Measurements from ENCODE around the gene MOB3B.

- no peak for TF ChIP-seq CTCF (IDR thresholded peaks at IDR 0.05)
- no peak for TF ChIP-seq EZH2 (IDR thresholded peaks at IDR 0.05)
- no peak for TF ChIP-seq EZH2phosphoT487 (IDR thresholded peaks at IDR 0.05)
Measured at GRCh38 chr9:27451207-27451797, 78.3 kb downstream of the MOB3B start.
